Prostate gland (tissue), 2 donors: ENCODE results near the gene BBS10.

ENCODE experiments used
- POLR2A ChIP-seq: fragments of 450-650 bp; IDR thresholded peaks from one replicate; pipeline ENCODE4 v1.6.1; 2016; ENCODE audit warnings: antibody characterized with exemption, mild to moderate bottlenecking
- POLR2AphosphoS5 ChIP-seq: sonication (generic); formaldehyde crosslinking; IDR thresholded peaks from one replicate; pipeline ENCODE4 v1.6.1; 2017; ENCODE audit warnings: antibody characterized with exemption
- TF ChIP-seq, protein P1 (sequence below), 4 experiments: fragments of 200-600 bp in 2 of 4; fragments of 450-650 bp in 2 of 4; sonication (generic) in 2 of 4; IDR thresholded peaks; 1 replicate in 3 of 4; 2 replicates in 1 of 4; pipeline ENCODE4 v1.5.1; 2016 to 2019; ENCODE audit warnings: antibody characterized with exemption in 4 of 4, mild to moderate bottlenecking in 2 of 4, moderate library complexity in 2 of 4

GRCh38 chr12:76308866-76309265, 39.3 kb downstream of the BBS10 start:
- TF ChIP-seq POLR2A (no peak), POLR2AphosphoS5 (no peak)
- TF ChIP-seq, protein P1, sequence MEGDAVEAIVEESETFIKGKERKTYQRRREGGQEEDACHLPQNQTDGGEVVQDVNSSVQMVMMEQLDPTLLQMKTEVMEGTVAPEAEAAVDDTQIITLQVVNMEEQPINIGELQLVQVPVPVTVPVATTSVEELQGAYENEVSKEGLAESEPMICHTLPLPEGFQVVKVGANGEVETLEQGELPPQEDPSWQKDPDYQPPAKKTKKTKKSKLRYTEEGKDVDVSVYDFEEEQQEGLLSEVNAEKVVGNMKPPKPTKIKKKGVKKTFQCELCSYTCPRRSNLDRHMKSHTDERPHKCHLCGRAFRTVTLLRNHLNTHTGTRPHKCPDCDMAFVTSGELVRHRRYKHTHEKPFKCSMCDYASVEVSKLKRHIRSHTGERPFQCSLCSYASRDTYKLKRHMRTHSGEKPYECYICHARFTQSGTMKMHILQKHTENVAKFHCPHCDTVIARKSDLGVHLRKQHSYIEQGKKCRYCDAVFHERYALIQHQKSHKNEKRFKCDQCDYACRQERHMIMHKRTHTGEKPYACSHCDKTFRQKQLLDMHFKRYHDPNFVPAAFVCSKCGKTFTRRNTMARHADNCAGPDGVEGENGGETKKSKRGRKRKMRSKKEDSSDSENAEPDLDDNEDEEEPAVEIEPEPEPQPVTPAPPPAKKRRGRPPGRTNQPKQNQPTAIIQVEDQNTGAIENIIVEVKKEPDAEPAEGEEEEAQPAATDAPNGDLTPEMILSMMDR (IDR thresholded peaks at IDR 0.05): no peak
